ENCODE data around the gene EBF4. TPM values are rescaled to one million over a fixed set of nuclear protein-coding genes. Genes with fewer than 3 reads are reported as not detected.

The EBF4 gene, protein sequence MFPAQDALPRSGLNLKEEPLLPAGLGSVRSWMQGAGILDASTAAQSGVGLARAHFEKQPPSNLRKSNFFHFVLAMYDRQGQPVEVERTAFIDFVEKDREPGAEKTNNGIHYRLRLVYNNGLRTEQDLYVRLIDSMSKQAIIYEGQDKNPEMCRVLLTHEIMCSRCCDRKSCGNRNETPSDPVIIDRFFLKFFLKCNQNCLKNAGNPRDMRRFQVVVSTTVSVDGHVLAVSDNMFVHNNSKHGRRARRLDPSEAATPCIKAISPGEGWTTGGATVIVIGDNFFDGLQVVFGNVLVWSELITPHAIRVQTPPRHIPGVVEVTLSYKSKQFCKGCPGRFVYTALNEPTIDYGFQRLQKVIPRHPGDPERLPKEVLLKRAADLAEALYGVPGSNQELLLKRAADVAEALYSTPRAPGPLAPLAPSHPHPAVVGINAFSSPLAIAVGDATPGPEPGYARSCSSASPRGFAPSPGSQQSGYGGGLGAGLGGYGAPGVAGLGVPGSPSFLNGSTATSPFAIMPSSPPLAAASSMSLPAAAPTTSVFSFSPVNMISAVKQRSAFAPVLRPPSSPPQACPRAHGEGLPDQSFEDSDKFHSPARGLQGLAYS
- total RNA-seq (ENCODE audit: low replicate concordance) = 0.59 and 0.75 TPM in 2 replicates

GRCh38 chr20:2692036-2692885 lies at the start of gene EBF4:
EBF4 (plus strand) TSS chr20:2692780; CDS start chr20:2693646, 866 bp downstream.

DNA sequence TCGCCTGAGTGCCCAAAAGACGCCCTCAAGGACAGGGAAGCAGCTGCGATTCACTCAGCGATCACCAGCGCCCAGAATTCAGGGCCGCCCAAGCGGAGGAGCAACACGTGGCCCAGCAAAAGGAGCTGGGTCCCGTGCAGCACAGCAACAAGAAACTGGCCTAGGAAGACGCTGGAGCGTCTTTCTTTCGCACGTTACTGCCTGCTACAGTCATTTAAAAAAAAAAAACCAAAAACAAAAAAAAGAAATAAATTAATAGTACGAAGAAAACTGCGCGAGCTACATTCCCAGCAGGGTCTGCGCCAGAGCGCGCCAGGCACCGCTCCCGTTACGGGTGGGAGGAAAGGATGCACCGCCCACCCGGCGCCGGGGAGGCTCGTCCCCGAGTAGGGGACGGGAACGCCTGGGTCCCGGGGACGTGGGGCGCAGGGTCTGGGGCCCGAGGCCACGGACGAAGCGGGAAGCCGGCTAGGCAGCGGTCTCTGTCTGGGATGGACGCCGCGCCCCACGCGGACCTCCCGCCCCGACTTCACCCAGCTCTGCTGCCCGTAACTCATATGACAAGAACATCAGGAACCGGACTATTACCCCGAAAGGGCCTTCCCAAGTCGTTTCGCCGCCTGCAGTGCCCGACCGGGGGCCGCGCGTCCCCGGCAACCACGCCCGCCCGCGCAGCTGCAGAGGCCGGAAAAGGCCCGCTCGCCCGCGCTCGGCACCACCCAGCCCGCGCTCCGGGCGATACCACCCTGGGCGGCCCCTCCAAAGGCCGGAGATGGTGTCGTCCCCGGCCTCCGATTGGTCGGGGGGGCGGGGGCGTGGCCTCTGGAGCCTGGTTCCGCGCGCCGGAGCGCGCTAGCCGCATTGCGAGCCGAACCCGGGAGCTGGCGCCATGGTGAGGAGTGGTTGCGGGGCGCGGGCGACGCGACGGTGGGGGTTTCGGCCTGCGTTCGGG lies 40.5 kb upstream of the EBF4 start, which contains the start of gene NOP56:
Gene NOP56 (plus strand): TSS at position 861 of the 952 bp plus-strand sequence. CDS start 29 bp downstream, at position 890.

DNA sequence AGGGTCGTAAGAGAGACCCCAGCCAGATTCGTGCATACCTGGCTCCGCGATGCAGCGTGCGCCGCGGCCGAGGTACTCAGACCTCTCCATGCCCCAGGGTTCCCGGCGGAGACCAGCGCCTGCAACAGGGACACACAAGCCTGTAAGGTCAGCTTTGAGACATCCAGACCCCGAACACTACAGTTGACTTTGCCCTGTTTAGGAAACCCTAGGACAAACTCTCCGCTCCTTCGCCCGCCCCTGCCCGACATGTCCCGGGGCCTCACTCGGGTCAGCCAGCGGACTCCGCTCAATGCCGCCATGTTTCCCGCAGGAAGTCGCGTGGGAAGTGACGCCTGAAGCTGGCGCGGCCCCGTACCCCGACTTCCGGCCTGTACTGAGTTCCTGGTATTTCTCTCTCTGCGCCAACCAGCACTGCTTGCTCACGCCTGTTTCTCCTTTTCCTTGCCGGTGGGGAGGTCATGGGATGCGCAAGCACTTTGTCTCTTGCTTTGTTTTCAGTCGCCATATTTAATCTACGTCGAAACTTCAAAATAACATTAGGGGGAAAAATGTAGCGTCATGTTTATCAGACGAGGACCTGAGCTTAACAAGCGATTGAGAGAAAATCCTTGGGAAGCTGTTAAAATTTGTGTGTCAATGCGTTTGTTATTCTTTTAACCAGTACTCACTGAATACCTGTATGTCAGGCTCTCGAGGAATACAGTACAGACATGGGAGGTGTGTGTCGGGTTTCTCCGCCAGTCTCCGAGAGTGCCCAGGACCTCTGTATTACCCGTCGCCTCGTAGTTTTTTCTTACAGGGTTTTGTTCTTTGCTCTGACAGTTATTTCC lies 28.5 kb upstream of the EBF4 start, which contains the start of gene IDH3B:
Gene IDH3B (minus strand): TSS at position 330 of the 833 bp plus-strand sequence. CDS start 28 bp downstream, at position 302.

GRCh38 chr20:2800521-2801285 lies 108.1 kb downstream of the EBF4 start, which contains the start of gene CPXM1:
CPXM1 (minus strand) TSS chr20:2800627; CDS start chr20:2800572, 55 bp downstream.

Other genes starting within 250 kb of the EBF4 start
- 50.1 and 142 TPM in 2 replicates for gene SNRPB, start 222.0 kb upstream of the EBF4 start, total RNA-seq (ENCODE audit: low replicate concordance)
- gene ZNF343, start 183.9 kb upstream of the EBF4 start, total RNA-seq (ENCODE audit: low replicate concordance) = 12.0 and 12.8 TPM in 2 replicates
- gene TMC2, start 156.2 kb upstream of the EBF4 start, total RNA-seq (ENCODE audit: low replicate concordance) = 0.23 TPM in 1 of 2 replicates, not detected in the other
- 145 and 157 TPM in 2 replicates for gene NOP56, start 40.1 kb upstream of the EBF4 start, total RNA-seq (ENCODE audit: low replicate concordance)
- gene IDH3B, start 28.6 kb upstream of the EBF4 start, total RNA-seq (ENCODE audit: low replicate concordance) = 97.0 and 141 TPM in 2 replicates
- 0.23 and 32.2 TPM in 2 replicates for gene CPXM1, start 107.8 kb downstream of the EBF4 start, total RNA-seq (ENCODE audit: low replicate concordance)
- not detected in 2 replicates for gene C20orf141, start 122.2 kb downstream of the EBF4 start, total RNA-seq (ENCODE audit: low replicate concordance)
- 0.35 TPM in 1 of 2 replicates, not detected in the other for gene TMEM239, start 123.6 kb downstream of the EBF4 start, total RNA-seq (ENCODE audit: low replicate concordance)
- gene PCED1A, start 147.9 kb downstream of the EBF4 start, total RNA-seq (ENCODE audit: low replicate concordance) = 18.0 and 19.1 TPM in 2 replicates
- gene VPS16, start 148.0 kb downstream of the EBF4 start, total RNA-seq (ENCODE audit: low replicate concordance) = 66.8 and 135 TPM in 2 replicates
- gene PTPRA, start 180.7 kb downstream of the EBF4 start, total RNA-seq (ENCODE audit: low replicate concordance) = 22.8 and 30.8 TPM in 2 replicates